Measurements from ENCODE around the gene AXIN1. TPM values are rescaled to one million over a fixed set of nuclear protein-coding genes. Genes with fewer than 3 reads are reported as not detected.

AXIN1 gene
- total RNA-seq, 1 donor from 2014 or later = 22.4 TPM

- Histone ChIP-seq H3K9me3 (no peaks in the 10 kb centered on the region), H3K27ac (no peak within 1 kb of the TSS), H3K4me3 (no peak within 1 kb of the TSS), H3K27me3 (ENCODE audit: low read depth) (peaks cover 31% of the 10 kb centered on the region), H3K4me1 (peaks cover 7% of the 10 kb centered on the region), H3K36me3 (peaks cover 13% of the 10 kb centered on the region)
- TF ChIP-seq CTCF (IDR thresholded peaks at IDR 0.05) = no peak
- intact Hi-C loops (cut with DNase I) = no loop called here
- DNase-seq (no peak), ATAC-seq (no peak)
These were observed 69.3 kb downstream of the AXIN1 start, which contains the start of gene PDIA2 for GRCh38 chr16:283033-283805. Gene PDIA2, plus strand, starts transcription at chr16:283164. Its CDS starts 6 bp downstream, at chr16:283170.

- peaks cover 6% of the 10 kb centered on the region for H3K36me3 ChIP-seq
- ATAC-seq = no peak
- no peak overlapping the region for H3K4me3 ChIP-seq
- no peak for DNase-seq
- H3K4me1 ChIP-seq = peaks cover 7% of the 10 kb centered on the region
- H3K9me3 ChIP-seq = no peaks in the 10 kb centered on the region
- intact Hi-C loops (cut with DNase I) = no loop called here
- peaks cover 31% of the 10 kb centered on the region for H3K27me3 ChIP-seq (ENCODE audit: low read depth)
- no peak for TF ChIP-seq CTCF (IDR thresholded peaks at IDR 0.05)
- no peak overlapping the region for H3K27ac ChIP-seq
These were observed 70.0 kb downstream of the AXIN1 start for GRCh38 chr16:282491-282890.

- Histone ChIP-seq H3K4me1 (peaks cover 7% of the 10 kb centered on the region), H3K36me3 (no peaks in the 10 kb centered on the region), H3K4me3 (no peak overlapping the region), H3K27me3 (ENCODE audit: low read depth) (peaks cover 31% of the 10 kb centered on the region), H3K9me3 (no peaks in the 10 kb centered on the region), H3K27ac (no peak overlapping the region)
- no peak for TF ChIP-seq CTCF (IDR thresholded peaks at IDR 0.05)
- intact Hi-C loops (cut with DNase I) = no loop called here
- ATAC-seq = no peak
- no peak for DNase-seq
These were observed 70.8 kb downstream of the AXIN1 start for GRCh38 chr16:281660-282255.

GRCh38 chr16:280991-281659, 71.4 kb downstream of the AXIN1 start:
- Histone ChIP-seq H3K27ac (no peak overlapping the region), H3K4me1 (peaks cover 7% of the 10 kb centered on the region), H3K9me3 (no peaks in the 10 kb centered on the region), H3K36me3 (no peaks in the 10 kb centered on the region), H3K27me3 (ENCODE audit: low read depth) (peaks cover 34% of the 10 kb centered on the region), H3K4me3 (peak overlapping the region; percentile 39)
- no peak for TF ChIP-seq CTCF (IDR thresholded peaks at IDR 0.05)
- intact Hi-C loops (cut with DNase I) = no loop called here
- ATAC-seq (no peak), DNase-seq (no peak)

GRCh38 chr16:280552-280951, 72.0 kb downstream of the AXIN1 start, which contains the start of gene ARHGDIG:
Gene ARHGDIG, plus strand, starts transcription at chr16:280591. Its CDS starts 90 bp downstream, at chr16:280681.
- Histone ChIP-seq H3K27me3 (ENCODE audit: low read depth) (peaks cover 35% of the 10 kb centered on the region), H3K36me3 (no peaks in the 10 kb centered on the region), H3K4me3 (peak within 1 kb of the TSS; percentile 39), H3K4me1 (peaks cover 7% of the 10 kb centered on the region), H3K27ac (no peak within 1 kb of the TSS), H3K9me3 (no peaks in the 10 kb centered on the region)
- ATAC-seq = no peak
- DNase-seq = no peak
- intact Hi-C loops (cut with DNase I) = no loop called here
- no peak for TF ChIP-seq CTCF (IDR thresholded peaks at IDR 0.05)

Data from lower lobe of right lung (tissue), 2 donors.